Activated T-cell treated with anti-CD3 and anti-CD28 coated beads for 4 hours (primary cell): ENCODE results near the gene LRRC3.
A peak's percentile ranks its signal among the peaks of the same experiment; 100 is the strongest.

Source experiments
- DNase-seq: peaks from one replicate; pipeline ENCODE4 v3.0.0-alpha.2; 2020

LRRC3 gene

GRCh38 chr21:44424608-44425306 is 30.6 kb upstream of the LRRC3 start:
- DNase-seq = no peak

GRCh38 chr21:44425307-44425894 is 29.9 kb upstream of the LRRC3 start:
- no peak for DNase-seq

- DNase-seq = no peak
Measured at GRCh38 chr21:44425895-44426662, 29.2 kb upstream of the LRRC3 start.

- no peak for DNase-seq
Measured at GRCh38 chr21:44426663-44427191, 28.6 kb upstream of the LRRC3 start.

GRCh38 chr21:44427241-44428120 is 27.8 kb upstream of the LRRC3 start:
- DNase-seq = no peak

GRCh38 chr21:44428281-44428960 is 26.9 kb upstream of the LRRC3 start:
- peak; percentile 8 for DNase-seq

GRCh38 chr21:44429894-44430293 is 25.4 kb upstream of the LRRC3 start:
- no peak for DNase-seq

GRCh38 chr21:44431300-44431699 is 24.0 kb upstream of the LRRC3 start:
- no peak for DNase-seq

- no peak for DNase-seq
Measured at GRCh38 chr21:44432841-44433790, 22.2 kb upstream of the LRRC3 start.

GRCh38 chr21:44433791-44434567 is 21.3 kb upstream of the LRRC3 start:
- no peak for DNase-seq

- DNase-seq = no peak
Measured at GRCh38 chr21:44434568-44434925, 20.8 kb upstream of the LRRC3 start.

GRCh38 chr21:44434936-44435635 is 20.2 kb upstream of the LRRC3 start:
- no peak for DNase-seq

- DNase-seq = no peak
Measured at GRCh38 chr21:44436111-44436611, 19.1 kb upstream of the LRRC3 start.

GRCh38 chr21:44436958-44437357 is 18.4 kb upstream of the LRRC3 start:
- DNase-seq = no peak

- DNase-seq = no peak
Measured at GRCh38 chr21:44437371-44437695, 18.0 kb upstream of the LRRC3 start.

GRCh38 chr21:44437696-44438431 is 17.4 kb upstream of the LRRC3 start:
- DNase-seq = no peak

GRCh38 chr21:44438531-44439210 is 16.6 kb upstream of the LRRC3 start:
- no peak for DNase-seq

- no peak for DNase-seq
Measured at GRCh38 chr21:44439211-44439600, 16.1 kb upstream of the LRRC3 start.
